ENCODE measurements around the gene YBX1. TPM values are rescaled to one million over a fixed set of nuclear protein-coding genes. Genes with fewer than 3 reads are reported as not detected.

YBX1 gene
- total and polyA plus RNA-seq, 2 of the 13 experiments (the other 11 are each of a cell fraction or from before 2014, with no cell fraction given), result 339 to 628 TPM

DNA sequence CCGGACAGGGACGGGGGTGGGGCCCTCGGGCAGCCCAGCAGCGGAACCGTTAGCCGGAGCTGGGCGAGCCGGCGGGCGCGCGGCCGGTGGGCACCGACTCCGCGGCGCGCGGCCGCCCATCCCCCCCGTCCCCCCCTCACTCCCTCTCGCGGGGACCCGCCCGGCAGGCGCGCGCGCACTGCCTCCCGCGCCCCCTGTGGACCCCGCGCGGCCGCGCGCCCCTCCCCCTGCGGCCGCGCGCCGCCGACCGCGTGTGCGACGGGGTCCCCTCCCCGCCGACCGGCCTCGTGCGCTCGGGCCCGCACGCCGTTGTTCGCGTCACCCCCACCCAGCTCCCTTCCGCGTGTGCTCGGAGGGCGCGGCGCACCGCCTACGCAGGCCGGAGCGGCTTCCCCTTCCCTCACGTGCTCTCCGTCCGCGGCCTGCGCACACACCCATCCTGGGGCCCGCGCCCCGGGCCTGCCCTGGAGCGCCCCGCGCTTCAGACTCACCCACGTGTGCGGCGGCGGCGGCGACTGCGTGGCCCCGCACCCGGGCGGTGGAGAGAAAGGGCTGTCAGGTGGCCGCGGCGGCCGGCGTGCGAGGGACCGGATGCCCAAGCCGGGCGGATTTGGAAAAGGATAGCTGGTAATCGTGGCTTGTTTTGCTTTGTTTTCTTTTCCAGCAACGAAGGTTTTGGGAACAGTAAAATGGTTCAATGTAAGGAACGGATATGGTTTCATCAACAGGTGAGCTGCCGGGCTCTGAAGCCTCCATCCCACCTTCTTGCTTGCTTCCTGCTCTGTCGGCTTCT lies 717 bp downstream of the YBX1 start (continued):
- TF ChIP-seq, protein P1, sequence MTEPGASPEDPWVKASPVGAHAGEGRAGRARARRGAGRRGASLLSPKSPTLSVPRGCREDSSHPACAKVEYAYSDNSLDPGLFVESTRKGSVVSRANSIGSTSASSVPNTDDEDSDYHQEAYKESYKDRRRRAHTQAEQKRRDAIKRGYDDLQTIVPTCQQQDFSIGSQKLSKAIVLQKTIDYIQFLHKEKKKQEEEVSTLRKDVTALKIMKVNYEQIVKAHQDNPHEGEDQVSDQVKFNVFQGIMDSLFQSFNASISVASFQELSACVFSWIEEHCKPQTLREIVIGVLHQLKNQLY (CRISPR knock-in tag; IDR thresholded peaks at IDR 0.05), result 0 out of 2 replicates have a peak, but pooled peaks have one; percentile 12
- TF ChIP-seq POGZ (CRISPR knock-in tag; IDR thresholded peaks at IDR 0.05) (0 out of 2 replicates have a peak, but pooled peaks have one; percentile 9), ZNF3 (CRISPR knock-in tag; IDR thresholded peaks at IDR 0.05) (no peak), RBM39 (IDR thresholded peaks at IDR 0.05; ENCODE audit: low read depth, low read length, poor library complexity, severe bottlenecking) (peak; percentile 57), IRF2 (CRISPR knock-in tag; IDR thresholded peaks at IDR 0.05) (no peak), ZNF333 (CRISPR knock-in tag; IDR thresholded peaks at IDR 0.05; ENCODE audit: borderline replicate concordance) (peak; percentile 78; the same call in 1 of the 2 replicates), NFIB (CRISPR knock-in tag; IDR thresholded peaks at IDR 0.05; ENCODE audit: borderline replicate concordance) (no peak), MEIS2 (CRISPR knock-in tag; IDR thresholded peaks at IDR 0.05) (peak; percentile 79; the same call in 1 of the 2 replicates), ZNF562 (CRISPR knock-in tag; IDR thresholded peaks at IDR 0.05; ENCODE audit: borderline replicate concordance) (no peak), ZNF670 (CRISPR knock-in tag; IDR thresholded peaks at IDR 0.05; ENCODE audit: borderline replicate concordance) (no peak), ATF7-NPFF (CRISPR knock-in tag; IDR thresholded peaks at IDR 0.05; ENCODE audit: low read depth) (peak; percentile 78)
- TF ChIP-seq, protein P2, sequence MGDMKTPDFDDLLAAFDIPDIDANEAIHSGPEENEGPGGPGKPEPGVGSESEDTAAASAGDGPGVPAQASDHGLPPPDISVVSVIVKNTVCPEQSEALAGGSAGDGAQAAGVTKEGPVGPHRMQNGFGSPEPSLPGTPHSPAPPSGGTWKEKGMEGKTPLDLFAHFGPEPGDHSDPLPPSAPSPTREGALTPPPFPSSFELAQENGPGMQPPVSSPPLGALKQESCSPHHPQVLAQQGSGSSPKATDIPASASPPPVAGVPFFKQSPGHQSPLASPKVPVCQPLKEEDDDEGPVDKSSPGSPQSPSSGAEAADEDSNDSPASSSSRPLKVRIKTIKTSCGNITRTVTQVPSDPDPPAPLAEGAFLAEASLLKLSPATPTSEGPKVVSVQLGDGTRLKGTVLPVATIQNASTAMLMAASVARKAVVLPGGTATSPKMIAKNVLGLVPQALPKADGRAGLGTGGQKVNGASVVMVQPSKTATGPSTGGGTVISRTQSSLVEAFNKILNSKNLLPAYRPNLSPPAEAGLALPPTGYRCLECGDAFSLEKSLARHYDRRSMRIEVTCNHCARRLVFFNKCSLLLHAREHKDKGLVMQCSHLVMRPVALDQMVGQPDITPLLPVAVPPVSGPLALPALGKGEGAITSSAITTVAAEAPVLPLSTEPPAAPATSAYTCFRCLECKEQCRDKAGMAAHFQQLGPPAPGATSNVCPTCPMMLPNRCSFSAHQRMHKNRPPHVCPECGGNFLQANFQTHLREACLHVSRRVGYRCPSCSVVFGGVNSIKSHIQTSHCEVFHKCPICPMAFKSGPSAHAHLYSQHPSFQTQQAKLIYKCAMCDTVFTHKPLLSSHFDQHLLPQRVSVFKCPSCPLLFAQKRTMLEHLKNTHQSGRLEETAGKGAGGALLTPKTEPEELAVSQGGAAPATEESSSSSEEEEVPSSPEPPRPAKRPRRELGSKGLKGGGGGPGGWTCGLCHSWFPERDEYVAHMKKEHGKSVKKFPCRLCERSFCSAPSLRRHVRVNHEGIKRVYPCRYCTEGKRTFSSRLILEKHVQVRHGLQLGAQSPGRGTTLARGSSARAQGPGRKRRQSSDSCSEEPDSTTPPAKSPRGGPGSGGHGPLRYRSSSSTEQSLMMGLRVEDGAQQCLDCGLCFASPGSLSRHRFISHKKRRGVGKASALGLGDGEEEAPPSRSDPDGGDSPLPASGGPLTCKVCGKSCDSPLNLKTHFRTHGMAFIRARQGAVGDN (CRISPR knock-in tag; IDR thresholded peaks at IDR 0.05), result peak; percentile 84
- TF ChIP-seq, protein P3, sequence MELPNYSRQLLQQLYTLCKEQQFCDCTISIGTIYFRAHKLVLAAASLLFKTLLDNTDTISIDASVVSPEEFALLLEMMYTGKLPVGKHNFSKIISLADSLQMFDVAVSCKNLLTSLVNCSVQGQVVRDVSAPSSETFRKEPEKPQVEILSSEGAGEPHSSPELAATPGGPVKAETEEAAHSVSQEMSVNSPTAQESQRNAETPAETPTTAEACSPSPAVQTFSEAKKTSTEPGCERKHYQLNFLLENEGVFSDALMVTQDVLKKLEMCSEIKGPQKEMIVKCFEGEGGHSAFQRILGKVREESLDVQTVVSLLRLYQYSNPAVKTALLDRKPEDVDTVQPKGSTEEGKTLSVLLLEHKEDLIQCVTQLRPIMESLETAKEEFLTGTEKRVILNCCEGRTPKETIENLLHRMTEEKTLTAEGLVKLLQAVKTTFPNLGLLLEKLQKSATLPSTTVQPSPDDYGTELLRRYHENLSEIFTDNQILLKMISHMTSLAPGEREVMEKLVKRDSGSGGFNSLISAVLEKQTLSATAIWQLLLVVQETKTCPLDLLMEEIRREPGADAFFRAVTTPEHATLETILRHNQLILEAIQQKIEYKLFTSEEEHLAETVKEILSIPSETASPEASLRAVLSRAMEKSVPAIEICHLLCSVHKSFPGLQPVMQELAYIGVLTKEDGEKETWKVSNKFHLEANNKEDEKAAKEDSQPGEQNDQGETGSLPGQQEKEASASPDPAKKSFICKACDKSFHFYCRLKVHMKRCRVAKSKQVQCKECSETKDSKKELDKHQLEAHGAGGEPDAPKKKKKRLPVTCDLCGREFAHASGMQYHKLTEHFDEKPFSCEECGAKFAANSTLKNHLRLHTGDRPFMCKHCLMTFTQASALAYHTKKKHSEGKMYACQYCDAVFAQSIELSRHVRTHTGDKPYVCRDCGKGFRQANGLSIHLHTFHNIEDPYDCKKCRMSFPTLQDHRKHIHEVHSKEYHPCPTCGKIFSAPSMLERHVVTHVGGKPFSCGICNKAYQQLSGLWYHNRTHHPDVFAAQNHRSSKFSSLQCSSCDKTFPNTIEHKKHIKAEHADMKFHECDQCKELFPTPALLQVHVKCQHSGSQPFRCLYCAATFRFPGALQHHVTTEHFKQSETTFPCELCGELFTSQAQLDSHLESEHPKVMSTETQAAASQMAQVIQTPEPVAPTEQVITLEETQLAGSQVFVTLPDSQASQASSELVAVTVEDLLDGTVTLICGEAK (IDR thresholded peaks at IDR 0.05), result no peak
- TF ChIP-seq, protein P3 (CRISPR knock-in tag; IDR thresholded peaks at IDR 0.05), result peak; percentile 47; the same call in 1 of the 2 replicates

All from HepG2 (cell line).